ENCODE results near the gene DNAH14. TPM values are rescaled to one million over a fixed set of nuclear protein-coding genes. Genes with fewer than 3 reads are reported as not detected.

The DNAH14 gene
- total and polyA plus RNA-seq, 2 of the 8 experiments (the other 6 are each of a cell fraction or from before 2014, with no cell fraction given): 8.4 to 40.7 TPM

- TF ChIP-seq, protein P1, sequence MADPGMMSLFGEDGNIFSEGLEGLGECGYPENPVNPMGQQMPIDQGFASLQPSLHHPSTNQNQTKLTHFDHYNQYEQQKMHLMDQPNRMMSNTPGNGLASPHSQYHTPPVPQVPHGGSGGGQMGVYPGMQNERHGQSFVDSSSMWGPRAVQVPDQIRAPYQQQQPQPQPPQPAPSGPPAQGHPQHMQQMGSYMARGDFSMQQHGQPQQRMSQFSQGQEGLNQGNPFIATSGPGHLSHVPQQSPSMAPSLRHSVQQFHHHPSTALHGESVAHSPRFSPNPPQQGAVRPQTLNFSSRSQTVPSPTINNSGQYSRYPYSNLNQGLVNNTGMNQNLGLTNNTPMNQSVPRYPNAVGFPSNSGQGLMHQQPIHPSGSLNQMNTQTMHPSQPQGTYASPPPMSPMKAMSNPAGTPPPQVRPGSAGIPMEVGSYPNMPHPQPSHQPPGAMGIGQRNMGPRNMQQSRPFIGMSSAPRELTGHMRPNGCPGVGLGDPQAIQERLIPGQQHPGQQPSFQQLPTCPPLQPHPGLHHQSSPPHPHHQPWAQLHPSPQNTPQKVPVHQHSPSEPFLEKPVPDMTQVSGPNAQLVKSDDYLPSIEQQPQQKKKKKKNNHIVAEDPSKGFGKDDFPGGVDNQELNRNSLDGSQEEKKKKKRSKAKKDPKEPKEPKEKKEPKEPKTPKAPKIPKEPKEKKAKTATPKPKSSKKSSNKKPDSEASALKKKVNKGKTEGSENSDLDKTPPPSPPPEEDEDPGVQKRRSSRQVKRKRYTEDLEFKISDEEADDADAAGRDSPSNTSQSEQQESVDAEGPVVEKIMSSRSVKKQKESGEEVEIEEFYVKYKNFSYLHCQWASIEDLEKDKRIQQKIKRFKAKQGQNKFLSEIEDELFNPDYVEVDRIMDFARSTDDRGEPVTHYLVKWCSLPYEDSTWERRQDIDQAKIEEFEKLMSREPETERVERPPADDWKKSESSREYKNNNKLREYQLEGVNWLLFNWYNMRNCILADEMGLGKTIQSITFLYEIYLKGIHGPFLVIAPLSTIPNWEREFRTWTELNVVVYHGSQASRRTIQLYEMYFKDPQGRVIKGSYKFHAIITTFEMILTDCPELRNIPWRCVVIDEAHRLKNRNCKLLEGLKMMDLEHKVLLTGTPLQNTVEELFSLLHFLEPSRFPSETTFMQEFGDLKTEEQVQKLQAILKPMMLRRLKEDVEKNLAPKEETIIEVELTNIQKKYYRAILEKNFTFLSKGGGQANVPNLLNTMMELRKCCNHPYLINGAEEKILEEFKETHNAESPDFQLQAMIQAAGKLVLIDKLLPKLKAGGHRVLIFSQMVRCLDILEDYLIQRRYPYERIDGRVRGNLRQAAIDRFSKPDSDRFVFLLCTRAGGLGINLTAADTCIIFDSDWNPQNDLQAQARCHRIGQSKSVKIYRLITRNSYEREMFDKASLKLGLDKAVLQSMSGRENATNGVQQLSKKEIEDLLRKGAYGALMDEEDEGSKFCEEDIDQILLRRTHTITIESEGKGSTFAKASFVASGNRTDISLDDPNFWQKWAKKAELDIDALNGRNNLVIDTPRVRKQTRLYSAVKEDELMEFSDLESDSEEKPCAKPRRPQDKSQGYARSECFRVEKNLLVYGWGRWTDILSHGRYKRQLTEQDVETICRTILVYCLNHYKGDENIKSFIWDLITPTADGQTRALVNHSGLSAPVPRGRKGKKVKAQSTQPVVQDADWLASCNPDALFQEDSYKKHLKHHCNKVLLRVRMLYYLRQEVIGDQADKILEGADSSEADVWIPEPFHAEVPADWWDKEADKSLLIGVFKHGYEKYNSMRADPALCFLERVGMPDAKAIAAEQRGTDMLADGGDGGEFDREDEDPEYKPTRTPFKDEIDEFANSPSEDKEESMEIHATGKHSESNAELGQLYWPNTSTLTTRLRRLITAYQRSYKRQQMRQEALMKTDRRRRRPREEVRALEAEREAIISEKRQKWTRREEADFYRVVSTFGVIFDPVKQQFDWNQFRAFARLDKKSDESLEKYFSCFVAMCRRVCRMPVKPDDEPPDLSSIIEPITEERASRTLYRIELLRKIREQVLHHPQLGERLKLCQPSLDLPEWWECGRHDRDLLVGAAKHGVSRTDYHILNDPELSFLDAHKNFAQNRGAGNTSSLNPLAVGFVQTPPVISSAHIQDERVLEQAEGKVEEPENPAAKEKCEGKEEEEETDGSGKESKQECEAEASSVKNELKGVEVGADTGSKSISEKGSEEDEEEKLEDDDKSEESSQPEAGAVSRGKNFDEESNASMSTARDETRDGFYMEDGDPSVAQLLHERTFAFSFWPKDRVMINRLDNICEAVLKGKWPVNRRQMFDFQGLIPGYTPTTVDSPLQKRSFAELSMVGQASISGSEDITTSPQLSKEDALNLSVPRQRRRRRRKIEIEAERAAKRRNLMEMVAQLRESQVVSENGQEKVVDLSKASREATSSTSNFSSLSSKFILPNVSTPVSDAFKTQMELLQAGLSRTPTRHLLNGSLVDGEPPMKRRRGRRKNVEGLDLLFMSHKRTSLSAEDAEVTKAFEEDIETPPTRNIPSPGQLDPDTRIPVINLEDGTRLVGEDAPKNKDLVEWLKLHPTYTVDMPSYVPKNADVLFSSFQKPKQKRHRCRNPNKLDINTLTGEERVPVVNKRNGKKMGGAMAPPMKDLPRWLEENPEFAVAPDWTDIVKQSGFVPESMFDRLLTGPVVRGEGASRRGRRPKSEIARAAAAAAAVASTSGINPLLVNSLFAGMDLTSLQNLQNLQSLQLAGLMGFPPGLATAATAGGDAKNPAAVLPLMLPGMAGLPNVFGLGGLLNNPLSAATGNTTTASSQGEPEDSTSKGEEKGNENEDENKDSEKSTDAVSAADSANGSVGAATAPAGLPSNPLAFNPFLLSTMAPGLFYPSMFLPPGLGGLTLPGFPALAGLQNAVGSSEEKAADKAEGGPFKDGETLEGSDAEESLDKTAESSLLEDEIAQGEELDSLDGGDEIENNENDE (IDR thresholded peaks at IDR 0.05; ENCODE audit: insufficient replicate concordance, low read length): no peak
- no peak for TF ChIP-seq MAFK (IDR thresholded peaks at IDR 0.05; ENCODE audit: low read depth, low read length)
- TF ChIP-seq HDAC2 (IDR thresholded peaks at IDR 0.05; ENCODE audit: borderline replicate concordance in 1 of 2, low read depth in 2 of 2, low read length in 2 of 2): no peak
- no peak for TF ChIP-seq KDM5A (IDR thresholded peaks at IDR 0.05; ENCODE audit: low read length)
- TF ChIP-seq CHD1 (IDR thresholded peaks at IDR 0.05; ENCODE audit: low read depth, low read length): no peak
- no peak for TF ChIP-seq CBX8 (IDR thresholded peaks at IDR 0.05; ENCODE audit: borderline replicate concordance, low read depth, low read length)
- no peak for TF ChIP-seq RNF2 (IDR thresholded peaks at IDR 0.05; ENCODE audit: borderline replicate concordance, low read depth, low read length, missing control alignments, poor library complexity, severe bottlenecking)
- TF ChIP-seq BRCA1 (IDR thresholded peaks at IDR 0.05; ENCODE audit: low read depth, low read length): no peak
- no peak for TF ChIP-seq ATF3 (IDR thresholded peaks at IDR 0.05; ENCODE audit: insufficient read depth, low read depth, low read length)
- no peak for TF ChIP-seq YY1 (IDR thresholded peaks at IDR 0.05; ENCODE audit: low read depth, low read length)
- no peak for TF ChIP-seq RBBP5 (IDR thresholded peaks at IDR 0.05; ENCODE audit: borderline replicate concordance, low read depth, low read length)
Observed at GRCh38 chr1:224995602-224996001, 66.1 kb downstream of the DNAH14 start (continued).

All from H1 (cell line).